NCI-H2196 treated with DMSO at 0.1 percent for 48 hours (cell line): ENCODE results near the gene MACF1.
"Not testable (repeated sequence)": the region's sequence is repeated elsewhere in the genome, so short reads cannot be mapped to it uniquely, and the experiment has no call there.

Source experiments
- DNase-seq: peaks from one replicate; lab custom pipeline; 2025; ENCODE audit not compliant: unreplicated experiment; lab: John Stamatoyannopoulos, UW

MACF1 gene

GRCh38 chr1:39450041-39450440, 245.5 kb downstream of the MACF1 start:
- not testable (repeated sequence) for DNase-seq

- DNase-seq, result no peak
These were observed 246.6 kb downstream of the MACF1 start for GRCh38 chr1:39450956-39451606.

DNA sequence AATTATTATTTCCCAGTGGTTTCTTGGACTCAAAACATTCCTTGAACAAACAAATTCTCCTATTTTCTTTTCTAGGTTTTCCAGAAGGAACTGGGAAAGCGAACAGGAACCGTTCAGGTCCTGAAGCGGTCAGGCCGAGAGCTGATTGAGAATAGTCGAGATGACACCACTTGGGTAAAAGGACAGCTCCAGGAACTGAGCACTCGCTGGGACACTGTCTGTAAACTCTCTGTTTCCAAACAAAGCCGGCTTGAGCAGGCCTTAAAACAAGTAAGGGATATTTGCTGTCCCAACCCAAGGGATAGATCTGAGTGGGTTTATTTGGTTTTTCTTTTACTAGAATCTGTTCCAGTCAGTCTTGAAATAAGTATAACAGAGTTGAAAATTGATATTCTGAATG, 247.6 kb downstream of the MACF1 start:
- DNase-seq, result no peak

DNA sequence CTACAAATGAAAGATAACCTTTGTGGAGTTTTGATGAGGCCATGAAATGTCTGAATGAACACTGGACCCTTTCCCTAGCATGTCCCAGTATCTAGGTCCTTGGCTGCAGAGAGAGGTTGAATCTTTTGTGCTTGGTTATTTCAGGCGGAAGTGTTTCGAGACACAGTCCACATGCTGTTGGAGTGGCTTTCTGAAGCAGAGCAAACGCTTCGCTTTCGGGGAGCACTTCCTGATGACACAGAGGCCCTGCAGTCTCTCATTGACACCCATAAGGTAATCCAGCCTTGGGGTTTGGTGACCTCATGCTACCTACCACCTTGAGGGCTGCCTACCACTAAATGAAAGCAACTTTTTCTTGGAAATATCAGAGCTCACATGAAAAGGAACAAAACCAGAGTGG, 248.0 kb downstream of the MACF1 start:
- no peak for DNase-seq

DNA sequence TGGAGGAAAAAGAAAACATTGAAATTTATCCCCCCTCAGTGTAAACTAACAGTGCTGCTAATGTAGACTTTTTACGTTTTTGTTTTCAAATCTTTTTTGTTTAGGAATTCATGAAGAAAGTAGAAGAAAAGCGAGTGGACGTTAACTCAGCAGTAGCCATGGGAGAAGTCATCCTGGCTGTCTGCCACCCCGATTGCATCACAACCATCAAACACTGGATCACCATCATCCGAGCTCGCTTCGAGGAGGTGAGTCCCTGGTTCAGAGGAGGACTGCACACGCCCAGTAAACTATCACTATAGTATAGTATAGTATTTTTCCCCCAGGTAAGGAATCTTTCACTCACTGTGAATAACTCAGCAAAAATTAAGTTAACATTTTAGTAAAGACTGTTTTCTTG, 249.1 kb downstream of the MACF1 start:
- no peak for DNase-seq

GRCh38 chr1:39458991-39459390, 254.5 kb downstream of the MACF1 start:
- no peak for DNase-seq

DNA sequence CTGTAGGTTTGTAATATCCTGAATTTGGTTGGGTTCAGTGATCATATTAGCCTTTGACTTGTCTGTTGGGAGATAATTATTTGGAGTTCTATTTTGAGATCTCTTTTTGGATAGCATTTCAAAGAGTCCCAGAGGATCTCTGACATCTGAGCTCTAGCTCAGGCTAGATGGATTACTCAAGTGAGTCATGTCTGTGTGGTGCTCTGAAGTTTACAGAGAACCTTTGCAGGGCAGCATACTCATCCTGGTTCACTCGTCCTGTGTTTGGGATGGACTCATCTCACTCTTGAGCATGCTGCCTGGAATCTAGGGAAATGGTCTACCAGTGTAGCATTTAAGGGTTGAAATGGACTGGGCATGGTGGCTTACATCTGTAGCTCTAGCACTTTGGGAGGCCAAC, 257.6 kb downstream of the MACF1 start:
- no peak for DNase-seq

DNA sequence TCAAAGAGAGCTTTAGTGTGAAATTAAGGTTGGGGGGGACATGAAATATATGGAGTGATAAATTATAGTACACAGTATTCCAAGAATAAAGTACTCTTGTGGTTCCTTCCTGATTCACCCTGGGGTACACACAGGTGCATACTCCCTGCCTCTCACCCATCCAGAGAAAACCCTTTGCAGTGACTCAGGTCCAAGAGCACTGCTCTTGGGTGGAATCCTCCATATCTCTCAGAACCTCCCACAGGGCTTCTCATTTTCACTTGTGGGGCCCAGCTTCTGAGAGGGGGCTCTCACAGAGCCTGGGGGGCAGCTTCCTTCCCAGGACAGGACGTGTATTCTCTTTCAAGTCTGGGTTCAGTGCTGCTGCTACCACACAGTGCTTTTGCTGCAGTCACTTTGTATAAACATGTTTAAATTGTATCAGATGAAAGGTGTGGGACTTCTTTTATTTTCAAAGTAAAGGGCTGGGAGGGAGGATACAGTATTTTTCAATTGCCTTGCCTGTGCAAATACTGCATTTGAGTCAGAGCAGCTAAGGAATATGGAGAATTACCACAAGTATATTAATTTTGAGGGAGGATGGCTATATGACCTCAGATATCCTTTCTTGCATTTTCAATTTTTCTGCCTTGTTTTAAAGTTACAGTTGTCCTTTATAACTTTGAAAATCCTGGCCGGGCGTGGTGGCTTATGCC, 262.1 kb downstream of the MACF1 start:
- no peak for DNase-seq

- DNase-seq, result not testable (repeated sequence)
These were observed 262.7 kb downstream of the MACF1 start for GRCh38 chr1:39467108-39467720.

DNA sequence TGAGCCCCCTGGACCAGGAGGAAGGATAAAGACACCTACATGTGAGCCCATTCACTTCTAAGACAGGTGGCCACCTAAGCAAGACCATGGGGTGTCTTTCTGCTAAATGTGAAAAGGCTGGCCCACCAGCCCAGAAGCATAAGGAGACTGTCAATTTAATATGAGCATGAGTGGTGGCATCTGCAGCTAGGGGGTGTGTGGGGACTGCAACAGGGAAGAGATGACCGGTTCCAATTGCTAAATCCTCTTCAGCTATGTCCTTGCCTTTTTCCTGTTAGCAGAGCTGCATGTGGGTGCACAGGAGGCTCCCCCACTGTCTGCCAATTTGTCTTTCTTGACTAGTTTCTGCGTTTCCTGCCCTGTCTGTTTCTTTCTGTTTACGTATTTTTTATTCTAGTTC, 264.7 kb downstream of the MACF1 start:
- DNase-seq, result no peak

- DNase-seq, result no peak
These were observed 265.5 kb downstream of the MACF1 start for GRCh38 chr1:39470040-39470439.

GRCh38 chr1:39472826-39473225, 268.3 kb downstream of the MACF1 start:
- no peak for DNase-seq

DNA sequence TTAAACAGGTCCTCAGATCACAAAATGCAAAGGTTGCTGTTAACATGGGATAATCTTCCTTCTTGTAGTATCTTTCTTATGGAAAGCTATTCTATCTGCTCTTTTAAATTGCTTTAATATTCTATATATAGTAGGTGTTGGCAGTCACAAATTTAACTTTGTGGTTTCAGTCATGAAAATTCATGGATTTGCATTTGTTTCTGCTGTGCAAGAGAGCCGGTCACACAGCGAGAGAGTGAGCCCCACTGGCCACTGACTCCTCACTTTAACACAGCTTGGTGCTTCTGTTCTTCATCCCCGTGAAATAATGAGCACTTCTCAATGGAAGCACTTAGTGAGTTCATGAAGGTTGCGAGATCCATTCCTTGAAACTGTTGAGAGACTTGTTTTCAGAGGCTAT, 268.8 kb downstream of the MACF1 start:
- DNase-seq, result no peak

- no peak for DNase-seq
These were observed 270.3 kb downstream of the MACF1 start for GRCh38 chr1:39474810-39475209.

GRCh38 chr1:39475551-39475950, 271.1 kb downstream of the MACF1 start:
- DNase-seq, result not testable (repeated sequence)

GRCh38 chr1:39478126-39478915, 273.8 kb downstream of the MACF1 start:
- no peak for DNase-seq

DNA sequence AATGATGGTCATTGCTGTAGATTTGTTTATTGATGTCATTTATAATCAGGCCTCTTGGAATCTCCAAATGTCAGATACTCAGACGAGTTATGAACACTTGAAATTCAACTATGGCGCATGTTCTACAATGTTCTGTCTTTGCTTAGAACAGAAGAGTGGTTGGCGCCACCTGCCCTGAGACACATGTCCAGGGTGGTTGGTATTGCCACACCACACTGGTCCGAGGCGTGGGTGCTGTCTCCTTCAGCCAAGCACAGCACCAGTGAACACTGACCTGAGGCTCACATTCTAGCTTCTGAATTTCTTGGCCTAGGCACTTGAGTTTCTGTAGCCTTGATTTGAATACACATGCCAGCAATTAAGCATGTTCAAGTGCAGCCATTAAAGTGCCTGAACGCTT, 276.8 kb downstream of the MACF1 start:
- DNase-seq, result no peak

GRCh38 chr1:39483276-39483675, 278.8 kb downstream of the MACF1 start:
- DNase-seq, result no peak

DNA sequence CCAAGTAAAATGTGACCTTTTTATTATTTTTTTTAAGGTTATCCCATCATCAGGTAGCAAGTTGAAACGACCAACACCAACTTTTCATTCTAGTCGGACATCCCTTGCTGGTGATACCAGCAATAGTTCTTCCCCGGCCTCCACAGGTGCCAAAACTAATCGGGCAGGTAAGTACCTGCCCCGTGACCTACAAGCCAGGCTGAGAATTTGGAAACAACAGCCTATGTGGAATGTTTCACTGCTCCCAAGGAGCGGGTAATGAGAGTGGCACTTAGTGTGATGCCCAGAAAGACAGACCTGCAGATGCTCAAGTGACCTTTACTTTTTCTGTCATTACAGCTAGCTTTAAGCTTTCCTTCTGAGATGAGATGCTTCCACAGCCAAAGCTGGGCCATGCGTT, 280.1 kb downstream of the MACF1 start:
- DNase-seq, result no peak

DNA sequence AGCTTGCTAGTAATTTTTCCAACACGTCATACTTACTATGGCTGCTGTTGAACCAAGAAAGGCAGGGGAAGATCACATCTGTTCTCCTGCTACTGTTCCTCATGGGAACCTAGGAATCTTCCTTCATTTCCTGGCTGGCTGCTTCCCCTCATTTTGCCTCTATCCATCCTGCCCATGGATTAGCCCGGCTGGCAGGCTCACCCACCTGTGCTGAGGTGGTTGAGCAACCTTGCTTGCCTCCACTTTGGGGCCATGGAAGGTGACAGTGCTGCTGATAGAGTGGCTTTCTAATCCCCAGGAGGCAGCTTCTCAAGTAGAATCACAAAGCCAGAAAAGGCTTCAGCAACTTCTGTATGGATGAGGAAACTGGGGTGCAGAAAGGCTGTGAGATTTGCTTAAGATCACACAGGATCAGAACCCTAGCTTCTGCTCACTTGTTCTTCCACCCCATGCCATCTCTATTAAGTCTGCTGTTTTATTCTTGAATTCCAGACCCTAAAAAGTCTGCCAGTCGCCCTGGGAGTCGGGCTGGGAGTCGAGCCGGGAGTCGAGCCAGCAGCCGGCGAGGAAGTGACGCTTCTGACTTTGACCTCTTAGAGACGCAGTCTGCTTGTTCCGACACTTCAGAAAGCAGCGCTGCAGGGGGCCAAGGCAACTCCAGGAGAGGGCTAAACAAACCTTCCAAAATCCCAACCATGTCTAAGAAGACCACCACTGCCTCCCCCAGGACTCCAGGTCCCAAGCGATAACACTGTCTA, 280.7 kb downstream of the MACF1 start:
- DNase-seq, result no peak

DNA sequence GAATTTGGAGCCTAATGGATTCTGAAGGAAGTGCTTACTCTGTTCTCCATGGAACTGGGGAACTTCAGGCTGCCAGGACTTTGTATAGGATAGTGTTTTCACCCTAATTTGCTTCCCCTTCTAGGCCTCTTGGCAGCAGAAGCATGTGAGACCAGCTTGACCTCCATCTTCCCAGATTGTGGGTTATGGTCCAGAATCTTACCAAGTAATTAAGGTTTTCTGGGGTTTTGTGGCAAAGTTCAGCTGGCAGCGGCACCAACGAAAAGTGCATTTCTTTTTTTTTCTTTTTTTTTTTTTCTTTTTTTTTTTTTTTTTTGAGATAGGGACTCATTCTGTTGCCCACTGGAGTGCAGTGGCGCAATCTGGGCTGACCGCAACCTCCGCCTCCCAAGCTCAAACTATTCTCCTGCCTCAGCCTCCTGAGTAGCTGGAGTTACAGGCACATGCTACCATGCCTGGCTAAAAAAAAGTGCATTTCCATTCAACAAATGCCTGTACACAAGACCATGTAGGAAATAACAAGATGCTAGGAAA, 283.6 kb downstream of the MACF1 start:
- DNase-seq, result no peak
